ENCODE results near the gene MCHR1. TPM values are rescaled to one million over a fixed set of nuclear protein-coding genes. Genes with fewer than 3 reads are reported as not detected.

The MCHR1 gene, protein sequence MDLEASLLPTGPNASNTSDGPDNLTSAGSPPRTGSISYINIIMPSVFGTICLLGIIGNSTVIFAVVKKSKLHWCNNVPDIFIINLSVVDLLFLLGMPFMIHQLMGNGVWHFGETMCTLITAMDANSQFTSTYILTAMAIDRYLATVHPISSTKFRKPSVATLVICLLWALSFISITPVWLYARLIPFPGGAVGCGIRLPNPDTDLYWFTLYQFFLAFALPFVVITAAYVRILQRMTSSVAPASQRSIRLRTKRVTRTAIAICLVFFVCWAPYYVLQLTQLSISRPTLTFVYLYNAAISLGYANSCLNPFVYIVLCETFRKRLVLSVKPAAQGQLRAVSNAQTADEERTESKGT
- 0.38 and 6.1 TPM in 2 replicates for total RNA-seq (ENCODE audit: low replicate concordance)

DNA sequence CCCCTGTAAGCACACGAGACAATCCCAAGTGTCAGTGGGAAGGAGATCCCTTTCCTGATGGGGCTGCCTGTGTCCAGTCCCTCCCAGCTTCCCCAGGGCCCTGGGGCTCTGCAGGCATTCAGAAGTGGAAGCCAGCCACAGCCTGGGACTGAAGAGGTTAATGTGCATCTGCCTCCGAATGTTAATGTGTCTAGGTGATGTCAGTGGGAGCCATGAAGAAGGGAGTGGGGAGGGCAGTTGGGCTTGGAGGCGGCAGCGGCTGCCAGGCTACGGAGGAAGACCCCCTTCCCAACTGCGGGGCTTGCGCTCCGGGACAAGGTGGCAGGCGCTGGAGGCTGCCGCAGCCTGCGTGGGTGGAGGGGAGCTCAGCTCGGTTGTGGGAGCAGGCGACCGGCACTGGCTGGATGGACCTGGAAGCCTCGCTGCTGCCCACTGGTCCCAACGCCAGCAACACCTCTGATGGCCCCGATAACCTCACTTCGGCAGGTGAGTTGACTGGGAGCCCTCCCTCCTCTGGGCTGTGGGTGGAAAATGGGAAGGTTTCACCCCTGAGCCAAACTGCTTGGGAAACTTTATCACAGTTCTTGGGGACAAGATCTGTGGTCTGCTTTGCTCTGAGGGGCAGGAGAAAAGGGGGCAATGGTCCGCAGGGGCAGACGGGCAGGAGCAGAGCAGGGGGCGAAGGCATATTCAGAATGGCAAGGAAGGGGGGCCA is at the start of gene MCHR1:
MCHR1 (plus strand) TSS at position 236 of the 715 bp plus-strand sequence; CDS start at position 405, 169 bp downstream.

DNA sequence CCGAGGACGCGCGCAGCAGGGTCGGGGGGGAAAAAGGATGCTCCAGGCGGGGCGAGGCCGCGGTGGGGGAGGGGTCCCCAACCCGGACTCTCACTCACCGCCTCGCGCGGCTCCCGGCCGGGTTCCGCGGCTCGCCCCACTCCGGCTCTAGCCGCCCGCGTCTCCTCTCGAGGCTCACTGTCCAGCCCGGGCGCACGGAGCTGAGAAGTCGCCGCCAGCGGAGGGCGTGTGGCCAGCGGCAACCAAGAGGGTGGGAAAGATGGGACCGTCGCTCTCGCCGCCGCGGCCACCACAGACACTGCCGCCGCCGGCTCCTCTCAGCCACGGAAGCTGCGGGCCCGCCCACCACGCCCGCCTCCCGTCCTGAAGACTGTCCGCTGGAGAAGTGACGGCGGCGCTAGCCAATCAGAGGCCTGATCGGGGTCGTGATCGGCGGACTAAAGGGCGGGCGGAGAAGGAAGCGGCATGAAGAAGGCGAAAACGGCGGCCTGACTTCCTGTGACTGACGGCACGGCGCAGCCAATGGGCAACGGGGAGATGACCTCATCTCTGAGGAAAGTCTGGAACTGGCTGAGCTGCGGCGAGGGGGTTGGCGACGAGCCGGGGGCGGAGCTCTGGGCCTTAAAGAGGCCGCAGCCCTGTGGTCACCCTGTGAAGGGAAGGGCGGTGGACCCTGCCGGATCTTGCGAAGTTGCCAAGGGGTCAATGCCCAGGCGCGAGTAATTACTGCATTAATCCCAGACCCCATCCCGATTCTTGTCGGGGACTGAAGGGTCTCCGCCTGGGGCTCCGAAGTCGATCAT is 42.7 kb upstream of the MCHR1 start, which contains the start of gene MRTFA:
MRTFA (minus strand) TSS at position 340 of the 803 bp plus-strand sequence.

Other genes with a start within 250 kb of the MCHR1 start
- gene MRTFA, start 42.8 kb upstream of the MCHR1 start, total RNA-seq (ENCODE audit: low replicate concordance) = 20.7 and 24.7 TPM in 2 replicates
- 6.7 and 11.2 TPM in 2 replicates for gene SLC25A17, start 139.9 kb downstream of the MCHR1 start, total RNA-seq (ENCODE audit: low replicate concordance)
- 202 and 461 TPM in 2 replicates for gene ST13, start 177.2 kb downstream of the MCHR1 start, total RNA-seq (ENCODE audit: low replicate concordance)
- gene XPNPEP3, start 177.7 kb downstream of the MCHR1 start, total RNA-seq (ENCODE audit: low replicate concordance) = 3.8 and 4.6 TPM in 2 replicates
- not detected in 2 replicates for gene DNAJB7, start 182.6 kb downstream of the MCHR1 start, total RNA-seq (ENCODE audit: low replicate concordance)